ENCODE data around the gene CFAP210.

GRCh38 chr2:169714699-169715098 is 20.5 kb upstream of the CFAP210 start:
- no peak for TF ChIP-seq POLR2A (IDR thresholded peaks at IDR 0.05)
- no peak for TF ChIP-seq CTCF (IDR thresholded peaks at IDR 0.05)

Measured in upper lobe of left lung (tissue), 4 donors.